ENCODE results near the gene MED12.
A peak's percentile ranks its signal among the peaks of the same experiment; 100 is the strongest.

Gene MED12

DNA sequence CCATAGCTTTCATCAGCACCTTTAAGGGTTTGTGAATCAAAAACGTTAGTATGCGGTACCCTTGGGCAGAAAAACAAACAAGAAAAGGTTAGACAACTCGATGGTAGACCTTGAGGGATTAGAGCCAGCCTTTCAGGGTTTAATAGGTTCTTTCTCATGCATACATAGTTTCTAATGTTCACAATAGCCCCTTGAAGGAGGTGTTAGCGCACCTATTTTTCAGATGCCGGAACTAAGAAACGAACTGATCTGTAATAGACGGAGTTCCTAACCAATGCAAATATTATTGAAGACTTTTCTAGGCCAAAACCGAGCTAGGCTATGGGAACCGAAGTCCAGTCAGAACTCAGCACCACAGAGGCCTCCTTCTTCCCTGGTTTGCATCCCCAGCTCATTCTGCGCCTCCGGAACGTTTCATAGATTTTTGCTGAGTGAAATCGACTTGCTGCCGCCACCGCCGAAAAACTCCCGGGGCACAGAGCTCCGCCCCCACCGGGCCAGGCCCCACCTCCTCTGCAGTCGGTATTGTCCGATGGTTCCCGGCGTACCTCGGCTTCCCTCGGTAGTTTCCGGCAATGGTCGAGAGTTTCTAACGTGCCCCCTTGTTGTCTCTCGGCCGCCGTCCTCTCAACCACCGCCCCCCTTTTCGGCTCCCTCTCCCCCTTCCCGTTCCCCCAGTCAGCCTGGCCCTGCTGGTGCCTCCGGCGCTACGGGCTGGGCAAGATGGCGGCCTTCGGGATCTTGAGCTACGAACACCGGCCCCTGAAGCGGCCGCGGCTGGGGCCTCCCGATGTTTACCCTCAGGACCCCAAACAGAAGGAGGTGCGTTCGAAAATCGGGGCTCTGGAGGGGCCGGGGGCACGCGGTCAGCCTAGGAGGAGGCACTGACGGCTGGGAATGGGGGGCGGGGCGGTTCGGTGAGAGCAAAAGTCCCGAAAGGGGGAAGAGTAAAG, at the start of gene MED12:
Gene MED12, plus strand, starts transcription at position 565 of the 953 bp plus-strand sequence. Its CDS starts 159 bp downstream, at position 724.
- in situ Hi-C loops (cut with HindIII; ENCODE audit: low pct_unique_long_range_greater_than_20kb, low sequenced_read_pairs) = no loop called here
- TF ChIP-seq JUND (IDR thresholded peaks at IDR 0.05; ENCODE audit: low read depth) = no peak

DNA sequence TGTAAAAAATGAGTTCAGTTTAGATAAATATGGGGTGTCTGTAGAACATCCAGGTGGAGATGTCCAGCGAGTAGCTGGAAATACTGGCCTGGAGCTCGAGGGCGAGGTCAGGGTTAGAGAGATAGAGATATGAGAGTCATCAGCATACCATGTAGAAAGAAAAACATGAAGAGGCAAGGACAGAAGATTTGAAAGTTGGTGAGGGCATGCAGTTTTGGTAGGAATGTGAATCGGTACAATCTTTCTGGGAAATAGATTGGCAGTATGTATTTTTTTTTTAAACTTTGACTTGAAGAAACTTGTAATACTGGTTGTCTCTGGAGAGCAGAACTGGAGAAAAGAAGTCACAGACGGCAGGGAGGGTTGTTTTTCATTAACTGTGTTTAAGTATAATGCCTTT, 47.9 kb upstream of the MED12 start:
- in situ Hi-C loops (cut with HindIII; ENCODE audit: low pct_unique_long_range_greater_than_20kb, low sequenced_read_pairs) = no loop called here
- DNase-seq (ENCODE audit: low read depth in 1 of 2, low spot score in 1 of 2) = no peak
- no peak for TF ChIP-seq JUND (IDR thresholded peaks at IDR 0.05; ENCODE audit: low read depth)

More for the DNA sequence above, at the start of gene MED12:
- DNase-seq (ENCODE audit: low read depth in 1 of 2, low spot score in 1 of 2) = peak; percentile 16 to 75

DNA sequence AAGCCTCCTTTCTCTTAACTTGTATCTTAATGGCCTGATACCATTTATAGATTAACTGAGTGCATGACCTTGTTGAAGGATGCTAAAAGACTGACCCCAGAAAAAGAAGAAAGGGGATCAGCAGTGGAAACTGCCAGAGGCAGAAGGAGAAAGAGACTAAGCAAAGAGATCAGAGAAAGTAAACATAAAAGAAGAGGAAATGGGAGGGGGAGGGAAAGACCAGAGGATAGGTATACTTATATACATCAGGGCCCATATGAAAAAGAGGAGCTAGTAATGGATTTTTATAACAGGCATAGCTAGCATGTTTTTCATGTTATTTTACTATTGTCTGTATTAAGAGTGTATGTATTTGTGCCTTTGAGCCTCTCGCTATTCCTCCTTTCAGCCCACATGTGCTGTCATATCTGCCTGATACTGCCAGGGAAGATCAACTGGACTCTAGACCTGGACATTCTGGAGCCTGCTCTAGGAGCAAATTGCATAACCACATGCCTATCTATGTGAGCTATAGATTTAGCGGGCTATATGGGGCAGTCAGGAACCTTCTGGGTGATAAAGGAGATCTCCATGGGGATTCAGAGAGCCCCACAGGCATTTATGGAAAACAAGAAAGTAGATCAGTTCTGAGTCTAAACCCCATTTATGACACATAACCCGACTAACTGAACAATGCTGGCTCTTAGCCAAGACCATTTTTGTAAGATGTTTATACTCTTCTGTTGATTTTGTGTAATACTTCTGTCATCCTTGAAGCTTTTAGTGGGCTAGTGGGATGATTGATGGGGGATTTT, 36.9 kb upstream of the MED12 start:
- no peak for DNase-seq (ENCODE audit: low read depth in 1 of 2, low spot score in 1 of 2)
- in situ Hi-C loops (cut with HindIII; ENCODE audit: low pct_unique_long_range_greater_than_20kb, low sequenced_read_pairs) = no loop called here

DNA sequence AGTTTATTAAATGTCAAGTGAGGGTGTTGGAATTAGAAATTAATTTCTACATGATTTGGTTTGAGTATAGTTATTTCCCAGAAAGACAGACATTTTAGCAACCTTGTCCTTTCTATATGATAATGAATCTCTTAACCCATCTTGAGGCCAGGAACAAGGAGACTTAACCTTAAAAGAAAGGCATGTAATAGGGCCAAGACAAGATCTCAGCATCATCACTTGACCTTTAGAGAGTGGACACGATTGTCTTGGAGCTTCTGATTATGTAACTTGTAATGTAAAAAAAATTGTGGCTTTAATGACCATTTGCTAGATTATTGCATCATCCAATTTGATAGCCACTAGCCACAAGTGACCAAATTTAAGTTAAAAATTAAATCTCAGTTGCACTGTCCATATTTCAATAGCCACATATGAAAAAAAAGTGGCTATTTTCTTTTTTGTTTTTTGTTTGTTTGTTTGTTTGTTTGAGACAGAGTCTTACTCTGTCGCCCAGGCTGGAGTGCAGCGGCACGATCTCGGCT, 36.2 kb upstream of the MED12 start:
- in situ Hi-C loops (cut with HindIII; ENCODE audit: low pct_unique_long_range_greater_than_20kb, low sequenced_read_pairs) = no loop called here
- no peak for DNase-seq (ENCODE audit: low read depth in 1 of 2, low spot score in 1 of 2)
- no peak for TF ChIP-seq JUND (IDR thresholded peaks at IDR 0.05; ENCODE audit: low read depth)

More for the DNA sequence above, 36.9 kb upstream of the MED12 start:
- TF ChIP-seq JUND (IDR thresholded peaks at IDR 0.05; ENCODE audit: low read depth) = no peak

DNA sequence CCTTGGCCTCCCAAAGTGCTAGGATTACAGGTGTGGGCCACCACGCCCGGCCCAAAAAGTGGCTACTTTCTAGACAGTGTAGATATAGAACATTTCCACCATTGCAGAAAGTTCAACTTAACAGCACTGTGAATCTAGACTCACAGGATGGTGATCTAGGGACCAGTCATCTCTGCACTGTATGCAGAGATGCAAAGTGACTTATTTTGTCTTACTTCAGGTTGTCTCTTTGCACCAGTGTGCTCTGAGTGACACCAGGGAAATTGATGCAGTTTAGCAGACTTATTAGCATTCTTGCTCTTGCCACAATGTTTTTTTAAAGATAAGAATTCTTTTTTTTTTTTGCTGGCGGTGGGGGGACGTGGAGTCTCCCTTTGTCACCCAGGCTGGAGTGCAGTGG, 35.6 kb upstream of the MED12 start:
- in situ Hi-C loops (cut with HindIII; ENCODE audit: low pct_unique_long_range_greater_than_20kb, low sequenced_read_pairs) = no loop called here
- TF ChIP-seq JUND (IDR thresholded peaks at IDR 0.05; ENCODE audit: low read depth) = no peak
- no peak for DNase-seq (ENCODE audit: low read depth in 1 of 2, low spot score in 1 of 2)

DNA sequence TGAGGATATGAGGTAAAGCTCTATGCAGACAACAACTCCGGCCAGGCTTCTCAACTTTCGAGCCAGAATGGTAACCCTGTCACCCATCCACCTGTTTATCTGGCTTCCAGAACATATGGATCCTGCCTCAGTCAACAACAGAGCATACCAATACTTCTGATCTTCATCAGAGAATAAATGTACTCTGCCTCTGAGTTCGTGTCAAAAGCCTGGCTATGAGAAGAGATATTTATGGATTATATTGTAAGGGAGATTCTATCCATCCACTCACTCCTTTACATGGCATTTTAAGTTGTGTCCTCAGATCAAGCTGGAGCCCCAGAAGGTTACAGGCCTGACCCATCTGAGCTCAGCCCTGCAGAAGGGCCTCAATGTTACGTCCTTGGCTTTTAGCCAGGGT, 32.5 kb upstream of the MED12 start:
- TF ChIP-seq JUND (IDR thresholded peaks at IDR 0.05; ENCODE audit: low read depth) = no peak
- DNase-seq (ENCODE audit: low read depth in 1 of 2, low spot score in 1 of 2) = no peak
- in situ Hi-C loops (cut with HindIII; ENCODE audit: low pct_unique_long_range_greater_than_20kb, low sequenced_read_pairs) = no loop called here

DNA sequence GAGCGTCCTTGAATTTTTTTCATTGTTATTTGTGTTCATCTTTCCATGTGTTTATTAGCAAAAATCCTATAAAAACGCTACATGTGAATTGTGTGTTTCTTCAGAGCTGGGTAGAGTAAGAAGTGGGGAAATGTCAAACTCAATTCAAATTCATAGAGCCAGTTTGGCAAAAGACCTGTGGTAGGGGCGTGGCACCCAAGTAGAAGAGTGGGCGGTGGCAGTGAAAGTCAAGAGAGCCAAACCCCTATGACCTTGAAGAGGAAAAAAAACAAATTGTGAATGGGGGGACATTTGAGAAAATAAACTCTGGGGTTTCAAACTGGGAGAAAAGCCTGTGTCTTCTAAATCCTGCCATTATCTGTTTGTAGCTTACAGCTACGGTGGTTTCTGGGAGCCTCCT, 27.1 kb upstream of the MED12 start:
- TF ChIP-seq JUND (IDR thresholded peaks at IDR 0.05; ENCODE audit: low read depth) = no peak
- in situ Hi-C loops (cut with HindIII; ENCODE audit: low pct_unique_long_range_greater_than_20kb, low sequenced_read_pairs) = no loop called here
- DNase-seq (ENCODE audit: low read depth in 1 of 2, low spot score in 1 of 2) = no peak

DNA sequence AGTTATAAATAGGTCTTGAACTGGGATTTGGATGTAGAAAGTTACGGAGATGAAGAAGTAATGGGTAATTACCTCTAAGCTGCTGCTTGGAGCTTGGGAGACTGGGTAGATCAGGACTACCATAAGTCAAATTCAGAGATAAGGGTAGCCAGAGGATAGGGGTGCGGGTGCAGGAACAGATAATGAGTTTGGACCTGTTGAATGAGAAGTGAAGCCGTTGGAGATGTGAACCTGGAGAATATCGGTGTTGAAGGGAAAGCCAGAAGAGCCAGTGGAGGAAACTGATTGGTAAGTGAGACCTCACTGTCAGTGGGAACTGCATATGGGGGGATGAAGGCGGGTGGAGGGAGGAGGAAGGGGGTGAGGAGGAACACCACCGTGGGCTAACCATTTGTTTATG, 23.4 kb upstream of the MED12 start:
- in situ Hi-C loops (cut with HindIII; ENCODE audit: low pct_unique_long_range_greater_than_20kb, low sequenced_read_pairs) = no loop called here
- no peak for DNase-seq (ENCODE audit: low read depth in 1 of 2, low spot score in 1 of 2)
- TF ChIP-seq JUND (IDR thresholded peaks at IDR 0.05; ENCODE audit: low read depth) = no peak

DNA sequence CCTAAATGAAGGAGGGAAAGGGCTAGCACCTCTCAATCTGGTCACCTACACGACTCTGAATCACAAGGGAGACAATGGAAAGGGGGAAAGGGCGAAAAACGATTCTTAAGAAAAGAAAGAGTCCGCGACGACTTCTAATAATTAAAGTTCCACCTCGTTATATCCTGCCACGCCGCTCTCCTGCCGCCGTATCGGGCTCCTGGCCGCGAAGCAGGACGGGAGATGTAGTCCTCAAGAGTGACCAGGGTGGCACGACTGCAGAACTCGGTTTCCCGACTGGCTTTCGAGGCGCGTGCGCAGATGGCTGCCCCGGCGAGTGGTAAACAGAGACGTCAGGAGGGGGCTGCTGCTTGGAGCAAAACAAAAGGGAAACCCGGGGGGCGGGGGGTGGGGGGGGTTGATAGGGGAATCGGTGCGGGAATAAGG, 22.8 kb upstream of the MED12 start, which contains the start of gene FOXO4:
Gene FOXO4, plus strand, starts transcription at position 297 of the 426 bp plus-strand sequence. CDS start 678 bp downstream, outside the sequence.
- peak; percentile 63 to 82 for DNase-seq (ENCODE audit: low read depth in 1 of 2, low spot score in 1 of 2)
- no peak for TF ChIP-seq JUND (IDR thresholded peaks at IDR 0.05; ENCODE audit: low read depth)
- in situ Hi-C loops (cut with HindIII; ENCODE audit: low pct_unique_long_range_greater_than_20kb, low sequenced_read_pairs) = no loop called here

DNA sequence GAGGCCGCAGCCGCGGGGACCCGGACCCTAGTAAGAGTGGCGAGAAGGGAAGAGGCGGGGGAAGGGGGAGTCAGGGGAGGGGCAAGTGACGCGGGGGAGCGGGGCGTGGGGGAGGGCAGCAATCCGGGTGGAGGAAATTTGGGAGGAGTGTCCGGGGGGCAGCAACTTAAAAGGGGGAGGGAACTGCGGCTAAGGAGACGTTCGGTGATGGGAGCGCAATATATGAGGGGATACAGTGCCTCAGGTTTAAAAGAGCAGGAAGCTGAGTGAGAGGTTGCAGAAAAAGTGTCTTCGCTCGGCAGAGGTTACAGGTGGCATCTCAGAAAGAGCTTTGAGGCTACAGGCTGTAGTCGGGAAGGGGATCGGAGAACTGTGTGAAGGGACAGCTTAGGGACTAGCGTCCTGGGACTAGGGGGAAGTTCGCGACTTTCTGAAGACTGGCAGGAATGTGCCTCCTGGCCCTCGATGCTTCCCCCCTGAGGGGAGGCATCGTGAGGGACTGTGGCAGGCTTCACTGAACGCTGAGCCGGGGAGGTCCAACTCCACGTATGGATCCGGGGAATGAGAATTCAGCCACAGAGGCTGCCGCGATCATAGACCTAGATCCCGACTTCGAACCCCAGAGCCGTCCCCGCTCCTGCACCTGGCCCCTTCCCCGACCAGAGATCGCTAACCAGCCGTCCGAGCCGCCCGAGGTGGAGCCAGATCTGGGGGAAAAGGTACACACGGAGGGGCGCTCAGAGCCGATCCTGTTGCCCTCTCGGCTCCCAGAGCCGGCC, 22.2 kb upstream of the MED12 start:
- DNase-seq (ENCODE audit: low read depth in 1 of 2, low spot score in 1 of 2) = peak in 1 of 2 experiments; percentile 22
- no peak for TF ChIP-seq JUND (IDR thresholded peaks at IDR 0.05; ENCODE audit: low read depth)
- in situ Hi-C loops (cut with HindIII; ENCODE audit: low pct_unique_long_range_greater_than_20kb, low sequenced_read_pairs) = no loop called here

DNA sequence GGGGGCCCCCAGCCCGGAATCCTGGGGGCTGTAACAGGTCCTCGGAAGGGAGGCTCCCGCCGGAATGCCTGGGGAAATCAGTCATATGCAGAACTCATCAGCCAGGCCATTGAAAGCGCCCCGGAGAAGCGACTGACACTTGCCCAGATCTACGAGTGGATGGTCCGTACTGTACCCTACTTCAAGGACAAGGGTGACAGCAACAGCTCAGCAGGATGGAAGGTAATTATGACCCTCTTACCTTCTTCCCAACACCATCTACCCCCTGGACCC, 21.7 kb upstream of the MED12 start:
- TF ChIP-seq JUND (IDR thresholded peaks at IDR 0.05; ENCODE audit: low read depth) = no peak
- in situ Hi-C loops (cut with HindIII; ENCODE audit: low pct_unique_long_range_greater_than_20kb, low sequenced_read_pairs) = no loop called here

DNA sequence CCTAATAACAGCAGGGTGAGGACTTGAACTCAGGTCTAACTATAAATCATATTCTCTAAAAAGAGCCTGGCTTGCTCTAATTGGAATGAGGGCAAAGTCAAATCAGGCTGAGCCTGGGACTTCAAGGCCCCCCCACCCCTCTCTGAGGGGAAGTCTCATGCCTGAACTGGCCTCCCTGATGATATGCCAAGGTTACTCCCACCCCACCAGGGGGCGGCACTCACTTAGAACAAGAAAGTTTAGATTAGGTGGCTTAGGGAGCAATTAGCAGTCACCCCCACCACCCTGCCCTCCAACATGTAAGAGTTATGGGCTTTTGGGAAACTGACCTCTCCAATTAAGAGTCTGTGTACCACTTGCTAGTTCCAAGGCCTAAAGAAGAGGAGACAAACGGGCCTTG, 20.1 kb upstream of the MED12 start:
- DNase-seq (ENCODE audit: low read depth in 1 of 2, low spot score in 1 of 2) = peak in 1 of 2 experiments; percentile 31
- in situ Hi-C loops (cut with HindIII; ENCODE audit: low pct_unique_long_range_greater_than_20kb, low sequenced_read_pairs) = no loop called here
- TF ChIP-seq JUND (IDR thresholded peaks at IDR 0.05; ENCODE audit: low read depth) = no peak

More for the DNA sequence above, 21.7 kb upstream of the MED12 start:
- no peak for DNase-seq (ENCODE audit: low read depth in 1 of 2, low spot score in 1 of 2)

Data from T47D (cell line).